ENCODE data around the gene THOC3.
"Not testable (repeated sequence)": the region's sequence is repeated elsewhere in the genome, so short reads cannot be mapped to it uniquely, and the experiment has no call there.

DNA sequence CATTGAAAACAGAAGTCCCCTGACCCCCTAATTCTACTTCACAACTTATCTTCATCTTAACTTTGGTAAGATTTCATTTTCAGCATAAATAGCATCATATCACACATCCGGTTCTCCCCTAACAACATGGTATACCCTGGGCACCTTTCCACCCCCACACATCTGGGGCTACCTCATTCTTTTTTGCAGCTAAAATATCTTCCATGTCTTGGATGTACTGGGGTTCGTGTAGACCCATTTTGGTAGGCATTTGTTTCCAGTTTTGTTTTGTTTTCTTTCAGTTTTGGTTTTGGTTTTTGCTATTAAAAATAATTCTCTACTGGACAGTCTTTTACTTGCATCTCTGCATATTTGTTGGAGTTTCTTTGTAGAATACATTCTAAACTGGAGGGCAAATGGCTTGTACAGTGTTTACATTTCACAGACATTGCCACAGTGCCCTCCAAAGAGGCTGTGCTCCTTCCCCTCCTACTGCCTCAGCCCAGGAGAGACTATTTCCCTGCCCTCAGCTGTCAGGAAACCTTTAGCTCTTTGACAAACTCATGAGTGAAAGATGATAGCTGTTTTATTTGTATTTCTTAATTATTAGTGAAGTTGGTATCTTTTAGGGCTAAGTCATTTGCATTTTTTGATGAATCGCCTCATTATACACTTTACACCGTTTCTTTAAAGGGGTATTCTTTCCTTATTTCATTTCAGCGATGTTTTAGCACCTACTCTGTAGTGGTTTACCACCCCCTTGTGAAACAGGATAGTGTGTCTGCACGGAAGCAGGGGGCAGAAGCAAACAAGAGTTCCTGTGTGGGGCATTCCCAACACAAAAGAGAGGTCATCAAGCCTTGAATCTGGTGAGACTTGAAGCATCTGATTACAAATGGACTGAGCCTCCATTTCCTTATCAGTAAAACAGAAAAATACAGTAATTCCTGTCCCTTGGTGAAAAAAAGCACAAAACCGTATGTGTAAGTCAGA lies 52.8 kb downstream of the THOC3 start:
- TF ChIP-seq, protein P1, sequence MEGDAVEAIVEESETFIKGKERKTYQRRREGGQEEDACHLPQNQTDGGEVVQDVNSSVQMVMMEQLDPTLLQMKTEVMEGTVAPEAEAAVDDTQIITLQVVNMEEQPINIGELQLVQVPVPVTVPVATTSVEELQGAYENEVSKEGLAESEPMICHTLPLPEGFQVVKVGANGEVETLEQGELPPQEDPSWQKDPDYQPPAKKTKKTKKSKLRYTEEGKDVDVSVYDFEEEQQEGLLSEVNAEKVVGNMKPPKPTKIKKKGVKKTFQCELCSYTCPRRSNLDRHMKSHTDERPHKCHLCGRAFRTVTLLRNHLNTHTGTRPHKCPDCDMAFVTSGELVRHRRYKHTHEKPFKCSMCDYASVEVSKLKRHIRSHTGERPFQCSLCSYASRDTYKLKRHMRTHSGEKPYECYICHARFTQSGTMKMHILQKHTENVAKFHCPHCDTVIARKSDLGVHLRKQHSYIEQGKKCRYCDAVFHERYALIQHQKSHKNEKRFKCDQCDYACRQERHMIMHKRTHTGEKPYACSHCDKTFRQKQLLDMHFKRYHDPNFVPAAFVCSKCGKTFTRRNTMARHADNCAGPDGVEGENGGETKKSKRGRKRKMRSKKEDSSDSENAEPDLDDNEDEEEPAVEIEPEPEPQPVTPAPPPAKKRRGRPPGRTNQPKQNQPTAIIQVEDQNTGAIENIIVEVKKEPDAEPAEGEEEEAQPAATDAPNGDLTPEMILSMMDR (IDR thresholded peaks at IDR 0.05): not testable (repeated sequence)
- not testable (repeated sequence) for TF ChIP-seq POLR2A (IDR thresholded peaks at IDR 0.05)
